HepG2 (cell line): Measurements from ENCODE around the gene ENPP7. TPM values are rescaled to one million over a fixed set of nuclear protein-coding genes. Genes with fewer than 3 reads are reported as not detected.
A peak's percentile ranks its signal among the peaks of the same experiment; 100 is the strongest.

Experiments
- AGO1 ChIP-seq: fragments of 200-400 bp; formaldehyde crosslinking; IDR thresholded peaks from 2 replicates; pipeline ENCODE4 v1.6.1; 2017; ENCODE audit warnings: mild to moderate bottlenecking, low read depth, low read length, moderate library complexity; ENCODE audit not compliant: poor library complexity, severe bottlenecking
- ARID5B ChIP-seq: IDR thresholded peaks from 2 replicates; pipeline ENCODE4 v1.4.0; 2020; ENCODE audit warnings: mild to moderate bottlenecking, missing genetic modification reagents
- ATAD3A ChIP-seq: sonication (generic); formaldehyde crosslinking; IDR thresholded peaks from 2 replicates; pipeline ENCODE4 v1.4.0; 2020; ENCODE audit warnings: missing genetic modification reagents
- CSRNP1 ChIP-seq: sonication (generic); formaldehyde crosslinking; IDR thresholded peaks from 2 replicates; pipeline ENCODE4 v1.8.1; 2023; ENCODE audit warnings: mild to moderate bottlenecking, missing genetic modification reagents
- DNMT1 ChIP-seq: sonication (generic); formaldehyde crosslinking; IDR thresholded peaks from 2 replicates; pipeline ENCODE4 v1.5.1; 2020; ENCODE audit warnings: mild to moderate bottlenecking, missing genetic modification reagents
- GPBP1L1 ChIP-seq: sonication (generic); formaldehyde crosslinking; IDR thresholded peaks from 2 replicates; pipeline ENCODE4 v1.5.0; 2020; ENCODE audit warnings: mild to moderate bottlenecking, missing genetic modification reagents
- KAT2B ChIP-seq: fragments of 150-350 bp; IDR thresholded peaks from 2 replicates; pipeline ENCODE4 v1.6.1; 2014; ENCODE audit warnings: low read depth, low read length, borderline replicate concordance
- KLF6 ChIP-seq: IDR thresholded peaks from 2 replicates; pipeline ENCODE4 v1.8.0; 2016; ENCODE audit warnings: missing biosample characterization, missing genetic modification reagents
- MBNL3 ChIP-seq: fragments of 250-450 bp; sonication (Bioruptor Pico); conservative IDR thresholded peaks from 2 replicates; pipeline ENCODE4 v1.8.0; 2022; ENCODE audit warnings: mild to moderate bottlenecking, inconsistent platforms
- NR0B2 ChIP-seq: sonication (generic); formaldehyde crosslinking; IDR thresholded peaks from 2 replicates; pipeline ENCODE4 v1.4.0; 2020; ENCODE audit warnings: mild to moderate bottlenecking, missing genetic modification reagents
- PHF20 ChIP-seq: sonication (generic); formaldehyde crosslinking; IDR thresholded peaks from 2 replicates; pipeline ENCODE4 v1.5.0; 2020; ENCODE audit warnings: mild to moderate bottlenecking, missing genetic modification reagents
- PLRG1 ChIP-seq: fragments of 450-650 bp; conservative IDR thresholded peaks from 2 replicates; pipeline ENCODE4 v1.6.1; 2016
- SNRNP70 ChIP-seq: fragments of 200-400 bp; formaldehyde crosslinking; IDR thresholded peaks from 2 replicates; pipeline ENCODE4 v1.6.1; 2017; ENCODE audit warnings: mild to moderate bottlenecking, low read depth, low read length, moderate library complexity
- SOX6 ChIP-seq, 2 experiments: fragments of 450-650 bp in 1 of 2; sonication (generic) in 1 of 2; formaldehyde crosslinking in 1 of 2; IDR thresholded peaks; 2 replicates each; pipeline versions ENCODE4 v1.4.0 to v1.6.1; 2017 to 2020; ENCODE audit warnings: antibody characterized with exemption in 1 of 2, mild to moderate bottlenecking in 1 of 2, missing genetic modification reagents in 1 of 2
- SRSF4 ChIP-seq: fragments of 200-400 bp; formaldehyde crosslinking; IDR thresholded peaks from one replicate; pipeline ENCODE4 v1.6.1; 2018; ENCODE audit warnings: mild to moderate bottlenecking, low read depth, low read length, moderate library complexity; ENCODE audit not compliant: poor library complexity, severe bottlenecking
- TIGD3 ChIP-seq: sonication (generic); formaldehyde crosslinking; IDR thresholded peaks from 2 replicates; pipeline ENCODE4 v1.5.1; 2020; ENCODE audit warnings: mild to moderate bottlenecking, missing genetic modification reagents, borderline replicate concordance
- ZMAT3 ChIP-seq: sonication (generic); formaldehyde crosslinking; conservative IDR thresholded peaks from 2 replicates; pipeline ENCODE4 v1.7.0; 2021; ENCODE audit warnings: missing genetic modification reagents
- ZNF510 ChIP-seq: sonication (generic); formaldehyde crosslinking; IDR thresholded peaks from 2 replicates; pipeline ENCODE4 v1.4.0; 2020; ENCODE audit warnings: low read depth, mild to moderate bottlenecking, missing genetic modification reagents
- ZNF644 ChIP-seq: IDR thresholded peaks from 2 replicates; pipeline ENCODE4 v1.6.1; 2016; ENCODE audit warnings: low read depth
- ZSCAN25 ChIP-seq: sonication (generic); formaldehyde crosslinking; IDR thresholded peaks from 2 replicates; pipeline ENCODE4 v1.8.0; 2022; ENCODE audit warnings: mild to moderate bottlenecking, missing genetic modification reagents
- polyA plus RNA-seq, 8 experiments: library from polyadenylated mRNA; depleted of rRNA in 3 of 8; stranded (reverse) in 7 of 8; unstranded in 1 of 8; fragments of >200 nt; fragmentation: Illumina TruSeq in 4 of 8; extraction: Trizol in 4 of 8; gene quantifications; 2 replicates each; pipeline versions ENCODE4 v1.2.1 to v1.2.3, GENCODE V29; 2011 to 2016; ENCODE audit warnings: low read depth in 4 of 8, missing spikeins in 1 of 8, mixed read lengths in 1 of 8; ENCODE audit not compliant: insufficient read depth in 1 of 8
- total RNA-seq, 5 experiments: library from RNA; depleted of rRNA; stranded (reverse); fragments of >200 nt; fragmentation: Illumina TruSeq; extraction: Trizol; gene quantifications; 2 replicates each; pipeline ENCODE4 v1.2.3, GENCODE V29; 2016; ENCODE audit warnings: low read depth in 1 of 5

The ENPP7 gene
- total and polyA plus RNA-seq, 2 of the 13 experiments (the other 11 are each of a cell fraction or from before 2014, with no cell fraction given): 1.1 to 2.2 TPM

GRCh38 chr17:79760197-79760906, 29.6 kb downstream of the ENPP7 start (continued):
- TF ChIP-seq ARID5B (CRISPR knock-in tag): peak; percentile 90
- peak; percentile 88 for TF ChIP-seq ZSCAN25 (CRISPR knock-in tag)
- TF ChIP-seq DNMT1: no peak
- peak; percentile 91; the same call in 1 of the 2 replicates for TF ChIP-seq KLF6
- 0 out of 2 replicates have a peak, but pooled peaks have one; percentile 36 for TF ChIP-seq MBNL3
- 0 out of 2 replicates have a peak, but pooled peaks have one; percentile 63 for TF ChIP-seq NR0B2 (CRISPR knock-in tag)
- peak; percentile 91 for TF ChIP-seq TIGD3
- TF ChIP-seq CSRNP1 (CRISPR knock-in tag): peak; percentile 91; the same call in 1 of the 2 replicates
- no peak for TF ChIP-seq SNRNP70
- peak; percentile 18; the same call in 1 of the 2 replicates for TF ChIP-seq ATAD3A (CRISPR knock-in tag)
- no peak for TF ChIP-seq SRSF4
- no peak for TF ChIP-seq KAT2B
- TF ChIP-seq AGO1: peak; percentile 49
- peak; percentile 64; the same call in 1 of the 2 replicates for TF ChIP-seq PHF20 (CRISPR knock-in tag)
- peak; percentile 98 for TF ChIP-seq ZNF510 (CRISPR knock-in tag)
- no peak for TF ChIP-seq SOX6 (IDR thresholded peaks at IDR 0.05)
- TF ChIP-seq SOX6 (CRISPR knock-in tag; IDR thresholded peaks at IDR 0.05): peak; percentile 94
- no peak for TF ChIP-seq PLRG1
- TF ChIP-seq ZMAT3 (CRISPR knock-in tag): peak; percentile 99
- no peak for TF ChIP-seq GPBP1L1 (CRISPR knock-in tag)
- no peak; the same call in 1 of the 2 replicates for TF ChIP-seq ZNF644 (CRISPR knock-in tag)
